OCI-LY7 (cell line): ENCODE data around the gene USP11. TPM values are rescaled to one million over a fixed set of nuclear protein-coding genes. Genes with fewer than 3 reads are reported as not detected.

Experiments used
- BruUV-seq: library from RNA; stranded (reverse); fragments of 400-500 nt; replicated peaks from 2 replicates; lab custom pipeline; 2021; lab: Mats Ljungman, UMichigan
- CTCF ChIA-PET: fragments of 300-600 bp; sonication (Branson Sonifier 250); formaldehyde crosslinking; loops from one replicate; lab custom pipeline; 2022; ENCODE audit warnings: antibody characterized with exemption; ENCODE audit not compliant: unreplicated experiment; lab: Charles Lee
- POLR2A ChIA-PET: fragments of 300-600 bp; sonication (Branson Sonifier 250); formaldehyde crosslinking; loops from one replicate; lab custom pipeline; 2022; ENCODE audit warnings: antibody characterized with exemption; lab: Charles Lee
- DNase-seq: peaks from one replicate; pipeline ENCODE4 v3.0.0-alpha.2; 2015; ENCODE audit warnings: low spot score
- H2AFZ ChIP-seq: fragments of 200-600 bp; sonication (generic), shearing (Covaris generic); 2 replicates; pipeline ENCODE4 v1.6.1; 2014; ENCODE audit warnings: mild to moderate bottlenecking, antibody characterized with exemption, low read length, moderate library complexity
- H3K27ac ChIP-seq: fragments of 200-600 bp; sonication (generic); 2 replicates; pipeline ENCODE4 v1.5.1; 2014; ENCODE audit warnings: mixed run types, low read depth, mild to moderate bottlenecking, moderate library complexity, low read length, inconsistent platforms; ENCODE audit not compliant: poor library complexity, severe bottlenecking
- H3K36me3 ChIP-seq: fragments of 200-600 bp; sonication (generic); 2 replicates; pipeline ENCODE4 v1.6.1; 2014; ENCODE audit warnings: mild to moderate bottlenecking, antibody characterized with exemption, low read length, moderate library complexity, mixed read lengths; ENCODE audit not compliant: insufficient read depth
- H3K4me1 ChIP-seq: fragments of 200-600 bp; sonication (generic); 2 replicates; pipeline ENCODE4 v1.5.1; 2014; ENCODE audit warnings: mild to moderate bottlenecking, low read length; ENCODE audit not compliant: insufficient read depth, poor library complexity, severe bottlenecking
- H3K4me2 ChIP-seq: fragments of 200-600 bp; sonication (generic); 2 replicates; pipeline ENCODE4 v1.6.1; 2014; ENCODE audit warnings: mild to moderate bottlenecking, low read length
- H3K4me3 ChIP-seq: fragments of 200-600 bp; sonication (generic); 2 replicates; pipeline ENCODE4 v1.5.1; 2014; ENCODE audit warnings: mild to moderate bottlenecking, low read depth, low read length; ENCODE audit not compliant: poor library complexity, severe bottlenecking
- H3K79me2 ChIP-seq: fragments of 200-600 bp; sonication (generic); 2 replicates; pipeline ENCODE4 v1.6.1; 2016; ENCODE audit warnings: low read depth, mild to moderate bottlenecking, low read length, moderate library complexity, mixed read lengths; ENCODE audit not compliant: insufficient read depth
- H3K9me2 ChIP-seq: fragments of 200-600 bp; sonication (generic); 2 replicates; pipeline ENCODE4 v1.6.1; 2016; ENCODE audit warnings: mild to moderate bottlenecking, low read length, mixed read lengths; ENCODE audit not compliant: insufficient read depth
- H3K9me3 ChIP-seq: fragments of 200-600 bp; sonication (generic); 2 replicates; pipeline ENCODE4 v1.6.1; 2014; ENCODE audit warnings: mild to moderate bottlenecking, mixed run types, low read length, mixed read lengths
- H4K20me1 ChIP-seq: fragments of 200-600 bp; sonication (generic); 2 replicates; pipeline ENCODE4 v1.6.1; 2014; ENCODE audit warnings: mild to moderate bottlenecking, antibody characterized with exemption, low read length, moderate library complexity, mixed read lengths; ENCODE audit not compliant: insufficient read depth
- EZH2phosphoT487 ChIP-seq: fragments of 200-600 bp; sonication (generic); IDR thresholded peaks from 2 replicates; pipeline ENCODE4 v1.6.1; 2018; ENCODE audit warnings: low read depth, borderline replicate concordance, mild to moderate bottlenecking, mixed run types, antibody characterized with exemption, low read length, moderate library complexity, mixed read lengths
- intact Hi-C: fragments of 100-400 bp; cut with micrococcal nuclease; formaldehyde crosslinking; loops from one replicate; pipeline ENCODE4 v1.10.0; 2022; ENCODE audit not compliant: unreplicated experiment
- total RNA-seq, 2 experiments: library from RNA; depleted of rRNA in 1 of 2; stranded (reverse); fragments of >200 nt in 1 of 2; shearing (Covaris generic) in 1 of 2; gene quantifications; 2 replicates each; pipeline ENCODE4 v1.2.3, GENCODE V29; 2014 to 2022
- TF ChIP-seq, protein P1 (sequence below): fragments of 200-600 bp; sonication (generic); conservative IDR thresholded peaks from 2 replicates; pipeline ENCODE4 v1.5.1; 2014; ENCODE audit warnings: mild to moderate bottlenecking, antibody characterized with exemption, low read length, moderate library complexity, mixed read lengths

Gene USP11
- total RNA-seq, 2 experiments from 2014 or later, result 46.5 to 91.8 TPM

GRCh38 chrX:47229427-47229826, 3.4 kb upstream of the USP11 start:
- TF ChIP-seq, protein P1, sequence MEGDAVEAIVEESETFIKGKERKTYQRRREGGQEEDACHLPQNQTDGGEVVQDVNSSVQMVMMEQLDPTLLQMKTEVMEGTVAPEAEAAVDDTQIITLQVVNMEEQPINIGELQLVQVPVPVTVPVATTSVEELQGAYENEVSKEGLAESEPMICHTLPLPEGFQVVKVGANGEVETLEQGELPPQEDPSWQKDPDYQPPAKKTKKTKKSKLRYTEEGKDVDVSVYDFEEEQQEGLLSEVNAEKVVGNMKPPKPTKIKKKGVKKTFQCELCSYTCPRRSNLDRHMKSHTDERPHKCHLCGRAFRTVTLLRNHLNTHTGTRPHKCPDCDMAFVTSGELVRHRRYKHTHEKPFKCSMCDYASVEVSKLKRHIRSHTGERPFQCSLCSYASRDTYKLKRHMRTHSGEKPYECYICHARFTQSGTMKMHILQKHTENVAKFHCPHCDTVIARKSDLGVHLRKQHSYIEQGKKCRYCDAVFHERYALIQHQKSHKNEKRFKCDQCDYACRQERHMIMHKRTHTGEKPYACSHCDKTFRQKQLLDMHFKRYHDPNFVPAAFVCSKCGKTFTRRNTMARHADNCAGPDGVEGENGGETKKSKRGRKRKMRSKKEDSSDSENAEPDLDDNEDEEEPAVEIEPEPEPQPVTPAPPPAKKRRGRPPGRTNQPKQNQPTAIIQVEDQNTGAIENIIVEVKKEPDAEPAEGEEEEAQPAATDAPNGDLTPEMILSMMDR, result no peak
- no peaks in the 10 kb centered on the region for H4K20me1 ChIP-seq
- no peak for DNase-seq
- peaks cover 9% of the 10 kb centered on the region for H3K4me1 ChIP-seq
- no peaks in the 10 kb centered on the region for H3K9me2 ChIP-seq
- ChIA-PET CTCF (no interaction called here), POLR2A (no interaction called here)
- peaks cover 62% of the 10 kb centered on the region for H3K36me3 ChIP-seq
- no peak overlapping the region for H3K27ac ChIP-seq
- peaks cover 8% of the 10 kb centered on the region for H3K79me2 ChIP-seq
- intact Hi-C loops, result no loop called here
- no peak overlapping the region for H3K4me2 ChIP-seq
- H2AFZ ChIP-seq, result no peak overlapping the region
- H3K4me3 ChIP-seq, result no peak overlapping the region
- no TSS peak for BruUV-seq
- H3K9me3 ChIP-seq, result no peaks in the 10 kb centered on the region

GRCh38 chrX:47230136-47230868, 2.5 kb upstream of the USP11 start:
- no peaks in the 10 kb centered on the region for H3K9me2 ChIP-seq
- no peak overlapping the region for H3K27ac ChIP-seq
- peaks cover 53% of the 10 kb centered on the region for H3K36me3 ChIP-seq
- H3K79me2 ChIP-seq, result peaks cover 17% of the 10 kb centered on the region
- no peaks in the 10 kb centered on the region for H3K9me3 ChIP-seq
- TF ChIP-seq, protein P1, result no peak
- no peak for TF ChIP-seq EZH2phosphoT487
- H3K4me3 ChIP-seq, result no peak overlapping the region
- no peak for DNase-seq
- H3K4me2 ChIP-seq, result no peak overlapping the region
- intact Hi-C loops, result no loop called here
- H4K20me1 ChIP-seq, result no peaks in the 10 kb centered on the region
- POLR2A ChIA-PET, result no interaction called here
- no peak overlapping the region for H2AFZ ChIP-seq
- CTCF ChIA-PET, result no interaction called here
- H3K4me1 ChIP-seq, result peaks cover 17% of the 10 kb centered on the region
- BruUV-seq, result no TSS peak

GRCh38 chrX:47231167-47231566, 1.6 kb upstream of the USP11 start:
- CTCF ChIA-PET, result no interaction called here
- peaks cover 17% of the 10 kb centered on the region for H3K4me1 ChIP-seq

More at GRCh38 chrX:47231167-47231566, 1.6 kb upstream of the USP11 start:
- TF ChIP-seq, protein P1, result no peak
- TF ChIP-seq EZH2phosphoT487, result no peak
- Histone ChIP-seq H3K4me2 (no peak overlapping the region), H3K36me3 (peaks cover 45% of the 10 kb centered on the region), H3K9me2 (no peaks in the 10 kb centered on the region), H3K9me3 (no peaks in the 10 kb centered on the region), H3K79me2 (peaks cover 25% of the 10 kb centered on the region), H2AFZ (no peak overlapping the region), H3K27ac (peak overlapping the region; percentile 91), H4K20me1 (no peaks in the 10 kb centered on the region), H3K4me3 (no peak overlapping the region)
- POLR2A ChIA-PET, result no interaction called here
- no TSS peak for BruUV-seq
- no peak for DNase-seq
- intact Hi-C loops, result no loop called here
